G401.6 (cell line): ENCODE data around the gene POC5.
"Not testable (repeated sequence)": the region's sequence is repeated elsewhere in the genome, so short reads cannot be mapped to it uniquely, and the experiment has no call there.

Experiments used
- FAIRE-seq: peaks from 2 replicates; lab custom pipeline; 2012; peaks lifted over from hg19 to GRCh38; lab: Jason Lieb, UNC

The POC5 gene

DNA sequence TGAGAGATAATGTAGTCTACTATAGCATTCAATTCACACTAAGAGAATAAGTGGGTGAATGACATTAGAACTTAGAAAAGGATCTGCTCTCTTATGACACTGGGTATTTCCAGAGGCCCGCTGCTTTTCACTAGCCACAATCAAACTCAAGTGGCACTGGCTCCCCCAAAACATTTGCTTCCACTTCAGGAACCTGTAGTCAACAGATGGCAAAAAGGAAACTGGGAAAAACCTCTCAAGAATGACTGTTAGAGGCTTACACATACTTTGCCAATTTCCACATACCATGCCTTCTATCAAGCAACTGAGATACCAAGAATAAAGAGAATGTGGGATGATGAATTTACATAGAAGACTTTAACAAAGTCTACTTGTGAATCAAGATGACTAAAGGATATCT lies 11.2 kb downstream of the POC5 start:
- no peak for FAIRE-seq

- no peak for FAIRE-seq
These were observed 15.4 kb downstream of the POC5 start for GRCh38 chr5:75701856-75702255.

GRCh38 chr5:75695472-75696351 lies 21.5 kb downstream of the POC5 start:
- FAIRE-seq: not testable (repeated sequence)

DNA sequence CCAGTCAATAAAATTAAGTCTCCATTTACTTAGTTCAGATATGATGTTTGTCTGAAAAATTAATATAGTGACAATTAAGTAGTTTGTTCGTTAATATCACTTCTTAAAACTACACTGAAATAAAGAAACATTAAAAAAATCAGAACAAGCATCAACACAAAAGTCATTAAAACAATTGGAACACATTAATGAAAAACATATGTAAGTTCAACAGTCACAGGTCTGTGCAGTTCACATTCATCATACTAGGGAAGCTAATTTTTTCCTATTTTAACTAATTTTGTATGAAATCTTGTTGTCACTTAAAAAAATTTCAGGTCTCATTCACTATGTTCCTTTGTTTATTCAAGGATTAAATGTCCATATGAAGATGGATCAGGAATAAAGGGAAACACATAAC lies 22.5 kb downstream of the POC5 start:
- peak; percentile 48 for FAIRE-seq

GRCh38 chr5:75690669-75691068 lies 26.6 kb downstream of the POC5 start:
- FAIRE-seq: no peak

- FAIRE-seq: no peak
These were observed 30.8 kb downstream of the POC5 start for GRCh38 chr5:75686480-75686879.

GRCh38 chr5:75685141-75685540 lies 32.1 kb downstream of the POC5 start:
- no peak for FAIRE-seq

- peak; percentile 98 for FAIRE-seq
These were observed 36.0 kb downstream of the POC5 start for GRCh38 chr5:75681125-75681830.

GRCh38 chr5:75678155-75678554 lies 39.1 kb downstream of the POC5 start:
- FAIRE-seq: no peak

- no peak for FAIRE-seq
These were observed 39.6 kb downstream of the POC5 start for GRCh38 chr5:75677607-75678006.

GRCh38 chr5:75675783-75676182 lies 41.5 kb downstream of the POC5 start:
- FAIRE-seq: no peak

GRCh38 chr5:75672616-75673015 lies 44.6 kb downstream of the POC5 start:
- no peak for FAIRE-seq

DNA sequence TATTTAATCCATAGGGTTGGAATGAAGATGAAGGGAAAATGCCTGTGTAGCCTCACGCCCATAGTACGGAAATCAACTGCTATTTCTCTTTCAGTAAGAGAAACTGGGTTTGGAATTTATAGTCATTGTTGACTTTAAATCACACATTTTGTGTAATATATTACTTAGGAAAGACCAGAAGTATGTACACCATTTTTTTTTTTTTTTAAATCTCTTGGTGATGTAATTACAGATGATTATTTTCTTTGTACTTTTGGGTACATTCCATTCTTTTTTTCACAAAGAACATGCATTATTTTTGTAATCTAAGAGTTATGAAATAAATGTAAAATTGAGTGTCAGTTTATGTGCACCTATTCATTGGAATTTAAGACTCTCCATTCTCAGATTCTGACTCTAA lies 45.7 kb downstream of the POC5 start:
- no peak for FAIRE-seq

DNA sequence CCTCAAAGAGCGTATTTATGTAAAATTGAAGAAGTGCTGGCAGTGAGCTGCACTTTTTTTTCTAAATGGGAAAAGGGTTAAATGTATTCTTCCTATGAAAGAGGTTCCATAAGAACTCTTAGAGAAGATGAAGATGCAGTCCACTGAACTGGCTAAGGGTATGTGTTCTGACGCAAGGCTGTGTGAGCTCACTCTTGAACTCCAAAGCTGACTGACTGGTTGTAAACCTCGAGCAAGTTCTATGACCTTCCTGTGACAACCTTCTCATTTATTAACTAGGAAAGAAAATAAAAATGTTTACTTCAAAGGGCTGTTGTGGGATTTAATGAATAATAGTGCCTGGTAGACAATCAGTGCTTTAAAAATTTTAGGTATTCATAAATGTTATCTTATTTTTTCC lies 46.7 kb downstream of the POC5 start:
- no peak for FAIRE-seq

DNA sequence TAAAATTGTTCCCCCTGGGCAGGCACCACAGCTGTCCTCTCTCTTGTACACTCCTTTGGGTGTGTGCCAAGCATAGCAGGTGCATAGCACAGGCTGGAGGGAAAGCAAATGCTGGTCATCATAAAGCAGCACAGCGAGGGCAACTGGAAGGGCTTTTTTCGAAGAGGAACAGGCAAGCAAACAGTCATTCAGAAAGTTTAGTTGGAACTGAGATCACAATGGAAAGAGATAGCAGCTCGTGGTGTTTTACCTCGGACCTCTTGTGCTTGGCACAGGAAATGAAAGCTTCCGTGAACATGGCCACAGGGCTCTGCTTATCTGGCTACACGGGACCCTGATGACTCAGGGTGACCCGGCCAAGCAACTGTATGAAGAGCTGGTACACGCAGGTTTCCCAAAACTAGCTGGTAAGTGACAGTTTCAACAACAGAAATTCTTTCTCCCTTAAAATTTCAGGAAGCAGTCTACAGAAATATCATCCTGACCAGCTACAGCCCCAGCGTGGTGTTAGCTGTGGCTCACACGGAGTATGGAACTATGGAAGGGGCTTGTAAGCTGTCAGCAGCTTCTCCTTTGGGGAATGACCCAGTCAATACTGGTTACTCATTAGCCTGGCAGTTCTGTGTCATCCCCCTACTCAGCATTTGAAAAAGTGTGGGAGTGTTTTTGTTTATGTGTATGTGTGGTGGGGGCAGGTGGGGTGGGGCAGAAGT lies 48.1 kb downstream of the POC5 start:
- no peak for FAIRE-seq

DNA sequence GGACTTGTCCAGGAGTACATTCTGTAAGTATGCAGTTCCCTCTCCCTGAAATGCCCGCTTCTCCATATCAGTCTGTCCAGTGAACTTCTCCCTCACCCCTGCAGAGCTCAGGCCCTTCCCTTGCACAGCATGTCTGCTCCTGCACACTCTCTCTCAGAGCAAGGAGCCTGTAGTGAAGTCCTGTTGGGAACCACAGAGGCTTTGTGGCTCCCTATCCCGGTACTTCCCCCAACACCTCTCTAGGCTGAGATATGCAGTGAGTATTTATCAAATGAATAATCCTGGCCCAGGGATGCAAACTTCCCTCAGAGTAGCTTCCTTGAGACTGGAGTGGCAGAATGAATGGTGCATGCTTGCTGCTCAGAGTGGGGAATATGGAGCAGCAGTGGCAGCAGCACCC lies 48.8 kb downstream of the POC5 start:
- FAIRE-seq: no peak

- FAIRE-seq: peak; percentile 60
These were observed 49.7 kb downstream of the POC5 start for GRCh38 chr5:75667586-75667985.

DNA sequence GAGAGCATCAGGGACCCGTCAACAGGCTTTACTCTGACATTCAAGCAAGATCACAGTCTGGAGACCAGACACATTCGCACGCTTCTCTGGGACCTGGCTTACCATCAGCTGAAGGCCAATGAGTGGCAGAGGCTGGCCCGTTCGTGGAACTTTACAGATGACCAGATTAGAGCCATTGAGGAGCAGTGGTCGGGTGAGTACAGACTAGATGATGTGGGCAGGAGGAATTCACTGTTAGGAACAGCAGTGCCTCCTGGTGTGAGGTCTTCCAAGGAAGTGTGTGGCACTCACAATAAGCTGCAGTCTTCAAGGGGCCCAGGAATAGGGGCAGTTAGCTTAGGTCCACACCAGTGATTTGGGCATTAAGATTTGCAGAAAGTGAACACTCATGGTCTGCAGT lies 50.4 kb downstream of the POC5 start:
- no peak for FAIRE-seq

- no peak for FAIRE-seq
These were observed 52.3 kb downstream of the POC5 start for GRCh38 chr5:75664979-75665378.

GRCh38 chr5:75663579-75664284 lies 53.5 kb downstream of the POC5 start:
- no peak for FAIRE-seq

- no peak for FAIRE-seq
These were observed 55.2 kb downstream of the POC5 start for GRCh38 chr5:75662061-75662460.

DNA sequence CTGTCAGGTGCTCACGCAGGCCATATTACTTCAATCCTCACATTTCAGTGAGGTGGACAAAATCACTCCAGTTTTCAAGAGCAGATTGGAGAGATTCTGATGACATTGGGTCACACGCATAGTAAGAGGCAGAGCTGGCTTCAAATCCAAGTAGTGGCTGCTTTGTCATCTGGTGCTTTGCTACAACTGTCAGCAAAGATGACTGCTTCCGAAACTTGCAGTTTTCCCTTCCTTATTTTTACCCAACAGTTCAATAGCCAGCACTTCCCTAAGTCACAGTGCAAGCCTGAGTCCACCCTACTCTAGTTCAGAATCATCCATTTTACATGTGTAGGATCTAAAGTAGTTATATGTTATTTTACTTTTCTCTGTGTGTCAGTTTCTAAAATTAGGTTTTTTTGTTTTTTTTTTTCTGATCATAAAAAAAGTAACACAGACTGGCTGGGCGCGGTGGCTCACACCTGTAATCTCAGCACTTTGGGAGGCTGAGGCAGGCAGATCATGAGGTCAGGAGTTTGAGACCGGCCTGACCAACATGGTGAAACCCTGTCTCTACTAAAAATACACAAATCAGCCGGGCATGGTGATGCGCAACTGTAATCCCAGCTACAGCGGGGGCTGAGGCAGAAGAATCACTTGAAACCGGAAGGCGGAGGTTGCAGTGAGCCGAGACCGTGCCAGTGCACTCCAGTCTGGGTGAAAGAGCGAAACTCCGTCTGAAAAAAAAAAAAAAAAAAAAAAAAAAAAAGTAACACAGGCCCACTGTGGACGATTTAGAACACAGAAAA lies 56.4 kb downstream of the POC5 start:
- FAIRE-seq: no peak
